Stimulated activated CD8-positive, alpha-beta memory T cell treated with anti-CD3 and anti-CD28 coated beads, Interleukin-12 subunit alpha, Interleukin-12 subunit beta, amount 100 ng/mL, for 4 hours (primary cell): ENCODE results near the gene SMPX.
"Not testable (repeated sequence)": the region's sequence is repeated elsewhere in the genome, so short reads cannot be mapped to it uniquely, and the experiment has no call there.

Experiments used
- DNase-seq: peaks from one replicate; pipeline ENCODE4 v3.0.0-alpha.2; 2020; ENCODE audit warnings: low read depth

Gene SMPX

DNA sequence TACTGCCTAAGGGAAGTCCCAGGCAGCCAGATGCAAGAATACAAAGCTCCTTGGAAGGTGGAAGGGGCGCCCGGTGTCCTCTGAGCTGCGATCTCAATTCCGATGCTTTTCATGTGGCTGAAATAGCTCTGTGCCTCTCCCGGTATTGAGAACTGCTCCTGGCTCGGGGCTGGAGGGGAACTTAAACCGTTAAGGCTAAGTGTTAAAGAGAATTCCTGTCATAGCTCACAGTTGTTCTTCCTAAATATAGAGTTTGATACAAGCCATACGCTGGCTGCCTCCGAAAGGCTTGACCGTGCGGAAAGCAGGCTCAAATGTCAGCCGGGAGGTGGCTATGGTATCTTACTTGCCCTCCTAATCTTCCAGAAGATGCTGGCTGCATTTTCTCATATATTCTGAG lies at the start of gene SMPX:
Gene SMPX (minus strand): TSS at position 157 of the 400 bp plus-strand sequence. CDS start 3,826 bp downstream, outside the sequence.
- no peak for DNase-seq

DNA sequence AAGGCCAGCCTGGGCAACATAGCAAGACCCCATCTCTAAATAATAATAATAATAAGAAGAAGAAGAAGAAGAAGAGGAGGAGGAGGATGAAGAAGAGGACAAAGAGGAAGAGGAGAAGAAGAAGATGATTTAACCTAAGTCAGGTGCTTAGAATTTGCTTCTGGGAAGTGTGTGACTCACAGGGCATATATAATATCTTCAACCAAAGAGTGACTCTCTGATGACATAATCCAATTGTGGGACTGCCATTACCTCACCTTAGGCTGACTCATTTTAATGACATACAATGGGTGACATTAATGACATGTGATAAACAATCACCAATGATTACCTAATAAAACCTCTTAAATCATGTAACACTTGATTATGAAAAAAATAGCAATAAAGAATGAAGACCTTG lies 48.8 kb upstream of the SMPX start:
- DNase-seq = no peak

DNA sequence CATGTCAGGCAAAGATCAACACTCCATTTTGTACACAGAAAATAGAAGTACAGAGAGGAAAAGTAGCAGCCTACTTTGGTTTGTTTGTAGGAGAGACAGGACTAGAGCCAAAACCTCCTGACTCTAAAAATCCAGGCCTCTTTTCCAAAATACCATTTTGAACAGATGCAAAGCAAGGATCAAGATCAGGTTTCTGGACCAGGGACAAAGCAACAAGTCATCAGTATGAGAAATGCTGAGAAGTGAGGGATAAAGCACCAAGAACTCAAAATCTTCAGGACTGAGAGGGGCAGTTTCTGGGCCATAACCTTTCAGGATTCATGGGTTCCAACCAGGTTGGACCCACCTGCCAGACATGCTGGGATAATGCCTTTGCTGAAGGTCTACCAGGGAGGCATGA lies 44.9 kb upstream of the SMPX start:
- DNase-seq = no peak

DNA sequence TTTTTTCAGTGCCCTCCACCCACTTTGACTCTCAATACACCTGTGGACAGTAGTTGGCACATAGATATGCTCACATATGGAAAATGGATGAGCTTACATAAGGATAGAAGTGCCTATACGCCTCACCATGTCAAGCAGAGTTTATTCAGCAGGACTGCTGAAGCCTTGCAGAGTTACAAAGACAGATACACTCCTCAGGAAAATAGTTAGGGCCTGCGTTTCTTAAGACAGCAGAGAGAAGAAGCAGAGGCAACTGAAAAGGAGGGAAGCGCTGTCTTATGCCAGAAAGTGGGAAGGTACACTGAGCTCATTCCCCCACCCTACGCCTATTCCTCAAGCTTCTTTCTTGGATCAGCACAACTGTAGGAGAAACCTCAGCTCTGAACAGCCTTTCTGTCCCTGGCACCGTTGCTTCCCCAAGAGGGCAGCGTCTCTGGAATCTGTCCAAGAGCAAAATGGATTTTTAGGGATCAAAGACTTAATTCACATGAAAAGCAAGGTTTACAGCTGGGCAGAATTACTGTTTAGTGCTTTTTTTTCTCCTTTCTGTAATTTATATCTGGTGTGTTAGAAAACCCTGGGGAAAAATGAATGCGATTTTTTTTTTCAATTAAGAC lies 44.2 kb upstream of the SMPX start:
- DNase-seq = no peak

DNA sequence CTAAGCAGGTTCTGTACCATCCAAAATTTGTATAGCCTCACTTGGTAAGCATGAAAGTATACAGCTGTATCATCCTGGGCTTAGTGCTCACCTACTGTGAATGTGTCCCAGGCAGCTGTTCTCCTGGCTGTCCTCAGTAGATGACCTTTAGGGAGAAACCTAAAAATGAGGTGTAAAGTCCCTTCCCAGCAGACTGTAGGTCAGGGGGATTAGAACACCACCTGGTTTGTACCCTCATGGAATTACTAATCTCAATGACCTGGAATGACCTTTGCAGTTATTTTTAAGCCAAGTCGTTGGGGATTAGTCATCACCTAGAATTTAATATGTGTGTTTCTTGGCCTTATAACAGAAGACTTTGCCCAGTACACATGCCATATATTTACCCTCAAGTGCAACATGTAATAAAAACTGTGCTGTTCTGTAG lies 42.4 kb upstream of the SMPX start:
- DNase-seq = no peak

DNA sequence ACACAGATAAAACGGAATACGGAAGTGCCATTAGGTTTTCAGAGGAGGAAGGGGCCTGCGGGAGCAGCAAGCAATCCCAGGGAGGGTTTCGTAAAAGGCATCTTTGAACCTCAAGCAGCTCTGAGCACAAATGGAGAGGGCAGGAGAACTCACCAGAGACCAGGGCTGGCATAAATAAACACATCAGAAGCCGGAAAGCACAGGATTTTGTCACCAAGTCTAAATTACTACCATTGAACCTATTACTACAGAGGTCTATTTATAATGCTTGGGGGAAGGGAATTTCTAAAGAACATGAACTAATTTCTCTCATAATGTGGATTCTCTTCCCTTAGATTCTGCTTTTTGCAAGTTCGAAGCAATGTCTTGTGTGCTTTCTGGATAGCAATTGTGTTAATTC lies 41.9 kb upstream of the SMPX start:
- no peak for DNase-seq

DNA sequence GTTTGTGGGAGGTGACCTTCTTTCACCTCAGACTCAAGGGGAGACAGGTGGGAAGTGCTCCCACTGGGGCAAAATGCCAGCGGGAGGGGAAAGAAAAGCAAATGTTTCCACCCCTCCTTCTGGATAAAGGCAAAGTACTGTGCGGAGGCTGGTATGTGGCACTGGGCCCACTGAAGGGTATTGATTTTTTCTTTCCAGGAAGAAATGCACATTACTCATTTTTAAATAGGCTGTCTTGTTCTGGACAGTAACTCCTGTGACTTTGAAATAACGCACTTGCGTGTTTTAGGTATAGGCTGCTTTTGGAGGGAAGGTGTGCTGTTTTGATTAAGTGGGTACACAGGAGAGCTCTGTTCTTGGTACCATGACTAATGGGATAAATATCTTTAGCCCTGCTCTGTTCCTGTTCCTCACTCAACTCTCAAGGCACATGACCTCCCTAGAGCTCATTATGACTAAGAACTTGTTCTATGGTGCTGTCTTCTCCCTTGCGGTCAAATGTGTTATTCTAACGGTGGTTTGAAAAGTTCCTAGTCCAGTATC lies 40.8 kb upstream of the SMPX start:
- no peak for DNase-seq

DNA sequence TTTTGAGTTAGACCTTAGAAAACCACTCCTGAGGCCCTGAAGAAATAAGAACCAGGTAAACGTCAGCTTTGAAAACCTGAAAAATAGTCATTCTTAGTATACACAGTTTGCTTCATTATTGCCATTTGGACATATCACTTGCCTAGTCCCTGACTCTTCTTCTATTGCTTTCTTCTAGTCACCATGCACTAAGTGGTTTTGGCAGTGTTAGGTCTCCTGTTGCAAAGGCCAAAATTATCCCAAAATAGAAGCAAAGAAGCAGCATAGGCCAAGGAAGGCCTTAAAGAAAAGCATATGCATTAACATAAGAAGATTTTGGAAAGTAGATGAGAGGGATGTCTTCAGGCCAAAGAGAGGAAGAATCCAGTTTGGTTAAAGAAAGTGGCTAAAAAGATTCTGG lies 24.1 kb upstream of the SMPX start:
- DNase-seq = no peak

DNA sequence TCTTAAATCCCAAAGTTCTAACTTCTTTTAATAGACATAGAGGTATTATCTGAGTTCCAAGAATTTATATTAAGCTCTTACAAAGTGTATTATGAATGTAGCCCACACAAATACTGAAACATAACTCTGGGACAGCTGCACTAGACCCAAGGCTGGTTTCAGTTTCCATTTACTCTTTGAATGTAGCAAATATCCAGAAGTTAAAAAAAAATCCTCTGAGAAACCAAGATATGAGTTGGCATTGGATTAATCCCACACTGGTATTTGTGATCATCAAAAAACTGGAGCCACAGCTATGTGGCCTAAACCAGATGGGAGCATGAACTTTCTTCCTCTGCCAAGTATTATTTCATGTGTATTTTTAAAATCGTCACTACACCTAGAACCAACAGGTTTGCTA lies 23.6 kb upstream of the SMPX start:
- no peak for DNase-seq

DNA sequence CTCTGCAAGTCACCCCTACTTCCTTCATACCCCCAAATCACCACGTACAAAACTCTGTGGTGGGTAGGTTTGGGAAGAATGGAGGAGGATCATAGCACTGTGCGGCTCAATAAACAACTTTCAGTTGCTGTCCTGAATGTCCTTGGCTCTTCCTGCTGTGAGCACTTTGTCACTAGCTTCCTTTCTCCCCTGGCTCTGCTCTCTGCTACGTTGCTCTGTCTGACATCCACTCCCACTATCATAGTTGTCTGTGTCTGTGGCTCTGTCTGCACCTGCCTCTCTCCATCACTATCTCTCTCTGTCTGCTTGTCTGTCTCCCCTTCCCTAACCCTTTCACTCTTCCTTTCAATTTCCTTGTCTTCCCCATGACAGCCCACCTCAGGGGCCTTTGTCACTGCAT lies 21.2 kb upstream of the SMPX start:
- DNase-seq = no peak

DNA sequence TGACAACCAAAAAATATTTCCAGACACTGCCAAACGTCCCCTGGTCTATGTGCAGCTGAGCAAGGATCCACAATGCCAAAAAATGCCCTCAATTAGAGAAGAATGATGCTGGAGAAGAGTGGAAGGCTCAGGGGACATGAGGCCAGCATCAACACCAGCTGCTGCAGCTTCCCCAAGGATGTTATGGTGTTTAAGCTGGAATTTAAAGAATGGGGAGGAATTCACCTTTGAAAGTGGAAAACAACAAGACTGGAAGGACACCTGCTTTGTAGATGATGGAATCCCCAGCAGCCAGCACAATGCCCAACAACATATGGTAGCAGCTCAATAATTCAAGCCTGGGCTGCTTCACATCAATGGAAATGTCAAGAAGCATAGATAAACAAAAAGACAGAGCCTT lies 20.3 kb upstream of the SMPX start:
- DNase-seq = no peak

DNA sequence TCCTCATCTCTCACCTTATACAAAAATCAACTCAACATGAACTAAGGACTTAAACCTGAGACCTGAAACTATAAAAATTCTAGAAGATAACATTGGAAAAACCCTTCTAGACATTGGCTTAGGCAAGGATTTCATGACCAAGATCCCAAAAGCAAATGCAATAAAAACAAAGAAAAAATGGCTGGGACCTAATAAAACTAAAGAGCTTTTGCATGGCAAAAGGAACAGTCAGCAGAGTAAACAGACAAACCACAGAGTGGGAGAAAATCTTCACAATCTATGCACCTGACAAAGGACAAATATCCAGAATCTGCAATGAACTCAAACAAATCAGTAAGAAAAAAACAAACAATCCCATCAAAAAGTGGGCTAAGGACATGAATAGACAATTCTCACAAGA lies 17.2 kb upstream of the SMPX start:
- DNase-seq = not testable (repeated sequence)

DNA sequence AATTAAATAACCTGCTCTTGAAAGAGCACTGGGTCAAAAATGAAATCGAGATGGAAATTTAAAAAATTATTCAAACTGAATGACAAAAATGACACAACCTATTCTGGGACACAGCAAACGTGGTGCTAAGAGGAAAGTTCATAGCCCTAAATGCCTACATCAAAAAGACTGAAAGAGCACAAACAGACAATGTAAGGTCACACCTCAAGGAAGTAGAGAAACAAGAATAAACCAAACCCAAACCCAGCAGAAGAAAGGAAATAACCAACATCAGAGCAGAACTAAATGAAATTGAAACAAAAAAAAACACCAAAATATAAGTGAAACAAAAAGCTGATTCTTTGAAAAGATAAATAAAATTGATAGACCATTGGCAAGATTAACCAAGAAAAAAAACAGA lies 15.1 kb upstream of the SMPX start:
- not testable (repeated sequence) for DNase-seq

DNA sequence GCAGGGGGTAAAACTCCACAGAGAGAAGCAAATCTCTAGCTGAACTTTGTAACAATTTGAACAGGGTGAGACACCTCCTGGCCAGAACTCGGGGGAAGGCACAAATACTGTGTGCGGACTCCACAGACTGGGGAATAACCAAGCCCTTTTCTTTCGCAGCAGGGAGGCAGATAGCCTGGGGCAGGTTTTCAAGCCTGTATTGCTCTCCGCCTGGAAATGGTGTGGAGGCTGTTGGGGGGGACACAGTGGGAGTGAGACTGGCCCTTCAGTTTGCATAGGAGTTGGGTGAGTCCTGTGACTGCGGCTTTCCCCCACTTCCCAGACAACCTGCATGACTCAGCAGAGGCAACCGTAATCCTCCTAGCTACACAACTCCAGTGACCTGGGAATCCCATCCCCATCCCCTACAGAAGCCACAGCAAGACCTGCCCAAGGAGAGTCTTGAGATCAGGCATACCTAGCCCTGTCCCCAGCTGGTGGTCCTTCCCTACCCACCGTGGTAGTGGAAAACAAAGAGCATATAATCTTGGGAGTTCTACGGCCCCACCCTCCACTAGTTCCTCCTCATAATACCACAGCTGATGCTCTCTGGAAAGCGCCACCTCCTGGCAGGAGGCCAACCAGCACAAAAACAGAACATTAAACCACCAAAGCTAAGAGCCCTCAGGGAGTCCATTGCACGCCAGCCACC lies 12.9 kb upstream of the SMPX start:
- DNase-seq = no peak

DNA sequence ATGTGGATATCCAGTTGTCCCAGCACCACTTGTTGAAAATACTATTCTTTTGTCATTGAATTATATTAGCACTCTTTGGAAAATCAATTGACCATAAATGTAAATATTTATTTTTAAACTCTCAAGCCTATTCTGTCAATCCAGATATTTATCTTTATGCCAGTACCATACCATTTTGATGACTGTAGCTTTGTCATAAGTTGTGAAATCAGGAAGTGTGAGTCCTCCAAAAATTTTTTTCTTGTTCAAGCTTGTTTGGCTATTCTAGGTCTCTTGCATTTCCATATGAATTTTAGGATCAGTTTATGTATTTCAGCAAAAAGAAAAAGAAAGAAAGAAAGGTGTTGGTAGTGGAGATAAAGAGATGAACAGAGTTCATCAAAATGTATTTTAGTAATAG lies 8.2 kb upstream of the SMPX start:
- DNase-seq = no peak

DNA sequence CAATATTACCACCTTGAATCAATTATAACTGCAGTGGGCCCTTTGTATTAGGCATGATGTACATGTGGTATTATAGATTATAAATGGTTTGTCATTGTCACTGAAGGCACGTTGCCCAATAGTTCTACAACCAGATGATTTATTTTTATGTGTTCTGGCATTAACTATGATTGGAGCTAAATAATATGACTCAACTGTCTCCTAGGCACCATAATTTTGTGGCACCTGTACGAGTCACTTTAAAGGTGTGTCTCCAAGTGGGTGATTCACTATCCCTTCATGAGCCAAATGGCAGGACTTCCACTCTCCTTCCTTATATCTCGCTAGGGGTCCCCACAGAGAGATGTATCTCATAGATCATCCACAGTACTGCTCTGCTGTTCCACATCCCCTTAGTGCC lies 6.1 kb upstream of the SMPX start:
- no peak for DNase-seq

DNA sequence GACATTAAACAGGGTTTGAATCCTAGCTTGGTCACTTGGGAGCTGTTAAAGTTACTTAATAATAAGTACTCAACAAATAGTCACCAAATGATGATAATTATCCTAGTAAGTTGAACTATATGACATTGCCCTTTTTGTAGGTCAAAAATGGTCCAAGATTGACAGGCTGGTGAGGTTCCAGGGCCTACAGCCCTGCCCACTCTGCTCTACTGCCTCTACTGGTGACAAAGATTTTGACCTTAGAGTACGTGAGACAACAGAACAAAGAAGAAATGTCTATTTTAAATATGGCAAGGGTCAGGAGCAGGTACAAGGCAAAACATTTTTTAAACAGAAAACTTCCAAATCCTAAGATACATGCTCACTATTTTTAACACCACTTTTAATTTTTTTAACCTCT lies 572 bp upstream of the SMPX start:
- DNase-seq = no peak

DNA sequence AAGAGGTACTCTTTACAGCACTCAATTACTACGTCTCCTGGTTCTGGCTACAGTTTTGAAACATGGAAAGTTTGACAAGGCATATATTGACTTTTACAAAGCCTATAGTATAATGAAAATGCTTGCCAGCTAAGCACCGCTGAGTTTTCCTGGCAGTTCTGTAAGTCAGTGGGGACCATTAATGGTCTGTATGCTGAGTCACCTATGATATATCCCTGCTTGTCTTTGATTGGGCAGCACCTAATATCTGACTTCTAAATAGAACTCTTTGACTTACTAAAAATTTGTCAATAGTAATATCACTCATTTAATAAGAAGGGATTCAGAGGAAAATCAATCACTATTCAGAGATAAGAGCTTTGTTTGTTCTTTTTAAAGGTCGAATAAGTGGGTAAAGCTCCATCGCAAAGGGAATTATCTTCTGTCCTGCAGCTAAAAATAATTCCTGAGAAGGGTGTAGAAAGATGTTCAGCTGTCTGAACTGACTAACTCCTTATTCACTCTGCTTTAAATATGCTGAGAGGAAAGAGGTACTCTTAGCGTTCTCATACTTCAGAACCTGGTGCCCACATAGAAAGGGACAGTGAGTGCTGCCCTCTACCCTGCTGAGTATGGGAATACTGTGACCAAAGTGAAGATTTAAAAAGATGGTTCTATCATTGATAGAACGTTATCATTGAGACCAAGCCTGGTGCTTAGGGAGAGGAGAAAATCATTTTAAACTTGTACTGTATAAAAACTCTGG lies 959 bp downstream of the SMPX start:
- no peak for DNase-seq

DNA sequence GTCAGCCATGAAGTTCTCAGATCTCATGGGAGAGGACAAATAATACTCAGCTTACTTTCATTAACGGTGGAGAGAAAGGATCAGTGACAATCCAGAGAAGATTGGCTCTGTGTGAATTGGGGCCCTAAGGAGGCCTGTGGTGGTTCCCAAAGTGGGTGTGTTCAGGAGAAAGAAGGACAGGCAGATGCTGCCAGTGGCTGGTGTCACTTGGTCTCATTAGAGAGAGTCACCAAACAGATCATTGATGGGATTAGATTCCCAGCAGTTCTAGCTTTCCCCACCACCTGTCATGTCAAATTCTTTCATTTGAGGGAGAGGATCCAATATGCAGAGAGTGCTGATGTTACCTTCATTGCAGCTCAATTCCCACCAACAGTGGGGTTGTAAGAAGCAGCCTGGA lies 8.0 kb downstream of the SMPX start:
- no peak for DNase-seq

DNA sequence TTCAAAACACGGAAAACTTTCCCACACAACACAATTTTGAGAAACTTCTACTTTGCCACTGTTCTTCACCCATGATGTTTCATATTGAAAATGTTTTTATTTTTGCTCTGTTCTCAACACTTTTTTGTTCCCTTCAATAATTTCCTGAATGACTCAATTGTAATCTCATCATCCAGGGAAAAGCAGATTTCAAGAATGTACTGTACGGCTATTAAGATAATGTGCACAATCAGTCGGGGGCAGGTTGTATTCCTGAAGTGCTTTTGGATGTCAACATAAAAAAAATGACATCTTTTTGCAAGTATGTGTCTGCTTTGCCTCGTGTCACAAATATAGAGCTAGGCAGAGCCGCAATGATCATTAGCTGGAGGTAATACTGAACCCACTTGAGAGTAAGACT lies 9.7 kb downstream of the SMPX start:
- no peak for DNase-seq

DNA sequence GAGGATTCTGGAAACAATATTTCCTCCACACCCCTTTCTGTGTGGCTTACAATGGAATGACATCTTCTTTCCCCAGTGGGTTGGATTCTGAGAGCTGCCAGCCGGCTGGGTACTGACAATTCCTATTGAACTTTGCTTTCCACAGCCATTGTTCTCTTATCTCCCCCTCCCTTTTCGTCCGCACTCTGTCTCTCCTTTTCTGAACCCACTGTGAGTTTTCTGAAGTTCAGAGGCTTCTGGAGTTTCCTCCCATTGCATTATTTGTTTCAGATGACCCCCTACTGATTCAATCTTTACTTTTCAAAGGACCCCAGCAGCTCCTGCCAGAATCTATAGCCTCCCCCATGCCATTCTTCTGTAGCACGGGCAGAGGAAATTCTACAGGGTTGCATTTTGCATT lies 10.4 kb downstream of the SMPX start:
- DNase-seq = no peak

DNA sequence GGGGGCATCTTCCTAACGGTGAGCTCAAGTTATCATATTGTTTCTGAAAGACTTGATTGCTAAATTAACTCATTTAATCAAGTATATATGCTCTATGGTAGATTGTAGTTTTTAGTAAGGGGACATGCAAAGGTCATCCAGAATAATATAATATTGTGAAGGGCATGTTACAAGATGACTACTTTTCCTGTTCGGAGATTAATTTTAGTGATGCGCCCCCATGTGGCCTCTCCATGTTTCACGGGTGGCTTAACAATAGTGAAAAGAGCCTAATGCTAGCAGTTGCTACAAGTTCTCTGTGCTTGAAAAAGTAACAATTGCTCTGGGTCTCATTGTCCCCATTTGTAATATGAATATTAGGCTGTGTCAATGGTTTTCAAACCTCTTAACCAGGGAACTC lies 12.2 kb downstream of the SMPX start:
- no peak for DNase-seq

DNA sequence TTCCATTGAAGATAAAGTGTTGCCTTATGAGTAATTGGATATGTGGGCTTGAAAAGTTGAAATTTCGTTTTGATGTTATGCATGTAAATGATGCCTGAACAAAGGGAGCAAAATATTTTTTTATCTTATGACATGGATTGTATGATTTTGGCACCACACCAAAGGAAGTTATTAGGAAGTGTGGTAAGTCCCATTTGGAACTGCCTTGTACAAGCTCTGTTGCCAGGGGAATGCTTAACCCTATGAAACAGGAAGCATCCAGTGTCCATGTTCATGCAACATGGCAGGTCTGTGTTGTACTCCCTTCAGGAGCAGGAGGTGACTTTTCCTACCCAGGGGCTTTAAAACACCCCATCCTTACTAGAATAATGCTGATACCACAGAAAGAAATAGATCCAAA lies 13.2 kb downstream of the SMPX start:
- DNase-seq = no peak
